ENCODE results near the gene GTPBP1.

GTPBP1 gene

GRCh38 chr22:38757464-38757757, 51.7 kb downstream of the GTPBP1 start:
- no peak for DNase-seq (ENCODE audit: low read depth, low spot score)

- DNase-seq (ENCODE audit: low read depth, low spot score), result no peak
These were observed 52.7 kb downstream of the GTPBP1 start for GRCh38 chr22:38758276-38758945.

- DNase-seq (ENCODE audit: low read depth, low spot score), result no peak
These were observed 53.3 kb downstream of the GTPBP1 start for GRCh38 chr22:38759005-38759404.

- no peak for DNase-seq (ENCODE audit: low read depth, low spot score)
These were observed 54.9 kb downstream of the GTPBP1 start for GRCh38 chr22:38760477-38761201.

GRCh38 chr22:38761202-38762162, 55.7 kb downstream of the GTPBP1 start:
- no peak for DNase-seq (ENCODE audit: low read depth, low spot score)

- DNase-seq (ENCODE audit: low read depth, low spot score), result no peak
These were observed 56.8 kb downstream of the GTPBP1 start for GRCh38 chr22:38762551-38762983.

- DNase-seq (ENCODE audit: low read depth, low spot score), result no peak
These were observed 60.5 kb downstream of the GTPBP1 start for GRCh38 chr22:38766076-38766777.

- no peak for DNase-seq (ENCODE audit: low read depth, low spot score)
These were observed 61.6 kb downstream of the GTPBP1 start for GRCh38 chr22:38767313-38767712.

GRCh38 chr22:38768036-38768435, 62.3 kb downstream of the GTPBP1 start:
- no peak for DNase-seq (ENCODE audit: low read depth, low spot score)

GRCh38 chr22:38770257-38770949, 64.7 kb downstream of the GTPBP1 start:
- no peak for DNase-seq (ENCODE audit: low read depth, low spot score)

- no peak for DNase-seq (ENCODE audit: low read depth, low spot score)
These were observed 66.8 kb downstream of the GTPBP1 start for GRCh38 chr22:38772623-38772873.

GRCh38 chr22:38773363-38773946, 67.7 kb downstream of the GTPBP1 start:
- DNase-seq (ENCODE audit: low read depth, low spot score), result no peak

GRCh38 chr22:38774496-38775166, 68.9 kb downstream of the GTPBP1 start:
- no peak for DNase-seq (ENCODE audit: low read depth, low spot score)

- DNase-seq (ENCODE audit: low read depth, low spot score), result no peak
These were observed 69.9 kb downstream of the GTPBP1 start for GRCh38 chr22:38775656-38776055.

- no peak for DNase-seq (ENCODE audit: low read depth, low spot score)
These were observed 70.3 kb downstream of the GTPBP1 start for GRCh38 chr22:38776086-38776485.

GRCh38 chr22:38777087-38777671, 71.4 kb downstream of the GTPBP1 start:
- no peak for DNase-seq (ENCODE audit: low read depth, low spot score)

GRCh38 chr22:38781033-38781432, 75.3 kb downstream of the GTPBP1 start:
- no peak for DNase-seq (ENCODE audit: low read depth, low spot score)

GRCh38 chr22:38782402-38783094, 76.8 kb downstream of the GTPBP1 start:
- no peak for DNase-seq (ENCODE audit: low read depth, low spot score)
